ENCODE results near the gene TJP3.

- TF ChIP-seq EZH2 (IDR thresholded peaks at IDR 0.05; ENCODE audit: low read depth, unreplicated experiment) = no peak
- peak in 1 of 2 experiments; percentile 35; a peak in 1 of 4 replicates for TF ChIP-seq CTCF (conservative IDR thresholded peaks at IDR 0.05; ENCODE audit: low read depth in 2 of 2)
- TF ChIP-seq REST (IDR thresholded peaks at IDR 0.05; ENCODE audit: unreplicated experiment) = no peak
- TF ChIP-seq EZH2phosphoT487 (IDR thresholded peaks at IDR 0.05; ENCODE audit: unreplicated experiment) = no peak
- no peak for TF ChIP-seq JUNB (IDR thresholded peaks at IDR 0.05; ENCODE audit: unreplicated experiment)
- TF ChIP-seq POLR2AphosphoS5 (IDR thresholded peaks at IDR 0.05; ENCODE audit: low read depth) = no peak
- no peak for TF ChIP-seq ETS1 (IDR thresholded peaks at IDR 0.05)
- no peak for TF ChIP-seq CREB1 (CRISPR knock-in tag; IDR thresholded peaks at IDR 0.05; ENCODE audit: low read depth)
- no peak for TF ChIP-seq ZNF114 (CRISPR knock-in tag; IDR thresholded peaks at IDR 0.05)
- TF ChIP-seq STAT1 (IDR thresholded peaks at IDR 0.05; ENCODE audit: unreplicated experiment) = no peak
- no peak for TF ChIP-seq ZNF331 (CRISPR knock-in tag; IDR thresholded peaks at IDR 0.05; ENCODE audit: low read depth)
- TF ChIP-seq ZNF462 (CRISPR knock-in tag; IDR thresholded peaks at IDR 0.05) = no peak
Observed at GRCh38 chr19:3769494-3769893, 61.3 kb downstream of the TJP3 start.

Data from GM23338 (cell line).